ENCODE data around the gene CHURC1.

CHURC1 gene

DNA sequence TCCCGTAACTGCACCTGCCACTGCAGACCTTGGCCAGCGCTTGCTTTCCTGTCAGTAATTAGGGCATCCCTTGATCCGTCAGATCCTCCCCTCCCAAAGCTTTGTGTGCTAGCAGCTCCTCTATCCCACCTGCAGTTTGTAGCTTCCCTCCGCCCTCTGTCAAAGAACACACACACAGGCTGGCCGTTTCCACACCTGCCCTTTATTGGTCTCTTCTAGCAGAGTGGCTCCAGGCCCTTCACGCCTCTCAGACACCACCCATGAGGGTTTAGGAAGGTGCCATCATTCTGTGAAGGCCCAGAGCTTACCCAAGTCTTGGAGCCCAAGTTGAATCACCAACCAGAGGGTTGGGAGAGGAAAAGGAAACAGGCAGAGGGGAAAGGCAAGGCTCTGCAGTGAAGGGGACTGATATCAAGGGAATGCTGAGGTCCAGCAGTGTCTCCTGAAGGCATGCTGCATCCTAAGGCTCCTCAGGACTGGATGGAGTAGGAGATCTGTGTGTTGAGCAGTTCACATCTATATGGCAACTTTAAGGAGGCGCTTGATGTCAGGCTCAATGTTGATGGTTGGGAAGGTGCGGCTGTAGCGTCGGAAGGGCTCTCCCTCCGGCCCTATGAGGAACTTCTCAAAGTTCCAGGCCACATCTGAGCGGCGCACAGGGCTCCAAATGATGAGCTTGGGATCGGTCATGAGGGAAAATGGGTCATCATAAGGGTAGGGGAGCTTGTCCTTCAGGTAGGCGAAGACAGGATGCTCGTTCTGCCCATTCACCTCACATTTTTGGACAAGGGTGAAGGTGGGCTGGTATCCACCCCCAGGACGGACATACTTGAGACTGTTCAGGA lies 24.9 kb downstream of the CHURC1 start:
- no peak for DNase-seq (ENCODE audit: low read depth in 2 of 2)

DNA sequence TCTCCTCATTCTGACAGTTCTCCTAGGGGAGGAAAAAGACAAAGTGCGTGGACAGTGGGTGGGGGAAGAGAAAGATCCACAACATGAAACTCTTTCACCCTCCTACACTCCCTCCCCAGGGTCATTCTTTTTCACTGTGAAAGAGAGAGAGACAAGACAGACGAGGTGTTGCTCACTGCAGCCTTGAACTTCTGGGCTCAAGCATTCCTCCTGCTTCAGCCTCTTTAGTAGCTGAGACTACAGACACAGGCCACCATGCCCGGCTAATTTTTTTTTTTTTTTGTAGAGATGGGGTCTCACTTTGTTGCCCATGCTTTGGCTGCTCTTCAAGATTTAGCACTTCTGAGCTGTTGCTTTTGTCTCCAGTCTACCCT lies 25.5 kb downstream of the CHURC1 start:
- no peak for DNase-seq (ENCODE audit: low read depth in 2 of 2)

DNA sequence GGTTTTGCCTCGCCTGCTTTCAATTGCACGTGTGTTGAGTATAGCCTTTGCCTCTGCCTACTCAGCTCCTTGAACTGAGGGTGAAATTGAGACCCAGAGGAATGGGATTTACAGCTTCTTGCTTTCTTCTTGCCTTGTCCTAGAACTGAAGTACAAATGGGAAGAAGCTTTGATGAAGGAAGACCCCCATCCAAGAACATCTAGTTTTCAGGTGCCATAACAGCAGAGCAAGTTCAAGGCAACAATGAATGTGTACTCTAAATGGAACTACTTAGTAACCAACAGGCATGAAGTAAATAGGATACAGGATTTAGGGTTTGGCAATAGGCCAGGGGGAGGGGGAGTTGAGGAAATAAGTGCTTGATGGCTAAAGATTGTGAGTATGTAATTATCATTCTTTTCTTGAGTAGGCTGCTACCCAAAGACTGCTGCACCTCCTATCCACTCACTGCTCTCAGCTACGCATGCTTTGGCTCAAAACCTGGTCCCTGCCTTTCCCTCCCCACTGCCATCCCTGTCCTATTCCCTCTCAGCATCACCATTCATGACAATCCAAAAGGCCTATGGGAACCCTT lies 26.2 kb downstream of the CHURC1 start:
- no peak for DNase-seq (ENCODE audit: low read depth in 2 of 2)

DNA sequence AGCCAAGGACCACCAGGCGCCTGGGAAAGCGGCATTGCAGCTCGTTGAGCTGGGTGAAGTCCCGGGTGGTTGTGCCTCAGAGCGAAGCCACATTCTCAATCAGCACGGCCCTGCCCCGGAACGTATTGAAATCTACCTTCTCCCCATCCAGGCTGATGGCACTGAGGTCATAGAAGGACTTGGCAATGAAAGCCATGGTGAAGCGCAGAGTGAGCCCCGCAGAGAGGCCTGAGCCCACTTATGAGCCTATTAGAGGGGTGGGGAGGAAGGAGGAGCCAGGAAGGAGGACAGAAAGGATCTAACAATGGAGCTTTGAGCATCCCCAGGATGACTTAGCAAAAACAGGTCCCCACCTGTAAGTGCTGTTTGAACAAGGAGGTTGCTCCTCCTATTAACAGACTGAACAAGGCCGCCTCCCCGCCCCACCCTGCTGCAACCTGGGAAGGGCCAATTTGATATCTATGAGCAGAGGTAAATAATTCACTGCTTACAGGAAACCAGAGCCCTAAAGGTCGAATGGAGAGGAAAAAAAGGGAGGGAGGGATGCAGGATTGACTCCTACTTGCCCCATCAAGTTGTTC lies 28.4 kb downstream of the CHURC1 start, which contains the start of gene GPX2:
Gene GPX2, minus strand, starts transcription at position 215 of the 581 bp plus-strand sequence. Its CDS starts 19 bp downstream, at position 196.
- DNase-seq (ENCODE audit: low read depth in 2 of 2), result no peak

DNA sequence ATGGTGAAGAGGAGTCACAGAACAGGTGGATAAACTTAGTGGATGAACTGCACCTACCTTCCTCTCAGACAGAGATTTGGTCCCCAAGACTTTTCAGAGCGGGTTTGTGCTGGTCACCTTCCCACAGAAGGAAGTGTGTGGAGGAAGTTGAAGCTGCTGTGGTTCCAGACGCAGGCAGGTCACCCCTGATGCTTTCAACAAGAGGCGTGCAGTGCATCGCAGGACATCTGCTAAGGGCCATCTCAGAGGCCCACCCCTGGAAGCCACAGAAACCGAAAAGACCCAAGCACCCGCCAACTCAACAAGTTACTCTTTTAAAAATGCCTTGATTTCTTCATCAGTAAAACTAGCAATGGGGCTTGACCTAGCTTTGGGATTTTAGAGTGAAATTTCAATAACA lies 29.3 kb downstream of the CHURC1 start:
- DNase-seq (ENCODE audit: low read depth in 2 of 2), result no peak

DNA sequence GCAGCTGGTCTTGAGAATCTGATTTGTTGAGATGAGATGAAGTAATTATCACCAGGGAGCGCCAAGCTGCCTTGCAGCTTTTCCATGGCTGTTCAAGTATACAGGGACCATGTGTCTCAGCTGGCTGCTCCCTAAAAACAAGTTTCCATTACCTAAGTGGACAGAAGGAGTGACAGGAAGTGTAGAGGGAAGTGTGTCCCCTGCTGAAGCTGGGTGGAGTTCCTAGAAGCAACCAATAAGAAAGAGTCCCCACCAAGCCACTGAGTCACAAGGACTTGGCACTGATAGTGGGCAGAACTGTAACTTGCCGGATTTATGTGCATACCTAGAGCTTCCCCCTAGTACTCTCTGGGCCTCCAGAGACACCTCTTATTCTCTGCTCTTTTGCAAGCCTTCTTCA lies 29.8 kb downstream of the CHURC1 start:
- DNase-seq (ENCODE audit: low read depth in 2 of 2), result no peak

DNA sequence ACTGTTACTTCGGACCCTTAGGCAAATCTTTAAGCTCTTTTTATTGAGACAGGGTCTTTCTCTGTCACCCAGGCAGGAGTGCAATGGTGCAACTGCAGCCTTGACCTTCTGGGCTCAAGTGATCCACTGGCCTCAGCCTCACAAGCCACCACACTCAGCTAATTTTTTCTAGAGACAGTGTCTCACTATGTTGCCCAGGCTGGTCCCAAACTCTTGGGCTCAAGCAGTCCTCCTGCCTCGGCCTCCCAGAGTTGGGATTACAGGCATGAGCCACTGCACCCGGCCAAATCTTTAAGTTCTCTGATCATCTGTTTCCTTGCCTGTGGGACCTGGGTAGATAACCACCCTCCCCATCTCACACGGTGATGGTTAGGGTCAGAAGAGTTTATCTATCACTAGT lies 30.6 kb downstream of the CHURC1 start:
- no peak for DNase-seq (ENCODE audit: low read depth in 2 of 2)

DNA sequence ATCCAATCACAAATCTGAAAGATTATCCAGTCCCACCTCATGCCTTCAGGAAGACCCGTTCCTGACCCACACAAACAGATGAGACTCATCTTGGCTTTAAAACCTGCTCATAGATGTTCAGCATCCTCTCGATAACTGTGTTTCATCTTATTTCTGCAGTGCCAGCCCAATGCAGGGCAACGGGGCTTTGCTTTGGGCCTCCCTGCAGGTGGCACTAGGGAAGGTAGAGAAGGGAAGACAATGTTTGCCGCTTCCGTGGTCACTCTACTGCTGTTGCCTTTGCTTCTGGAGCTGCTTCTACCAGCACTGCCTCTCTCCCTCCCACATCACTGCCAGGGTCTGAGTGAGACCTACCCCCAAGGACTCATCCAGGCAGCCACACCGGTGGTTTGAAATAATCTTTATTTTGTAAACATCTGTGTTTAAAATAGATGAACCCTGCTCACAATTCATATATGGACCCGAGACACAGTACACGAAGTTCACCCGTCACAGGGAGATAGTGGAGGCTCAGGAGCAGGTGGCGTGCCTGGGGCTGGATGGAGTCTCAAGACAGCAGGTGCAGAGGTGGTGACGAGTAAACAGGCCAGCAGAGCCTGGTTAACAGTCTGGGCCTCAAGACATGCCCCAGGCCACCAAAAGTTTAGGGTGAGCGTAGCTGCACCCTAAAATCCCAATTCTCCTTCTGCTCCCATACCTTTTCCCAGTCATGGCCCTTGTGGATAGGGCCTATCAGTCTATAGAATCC lies 31.4 kb downstream of the CHURC1 start:
- DNase-seq (ENCODE audit: low read depth in 2 of 2), result no peak

DNA sequence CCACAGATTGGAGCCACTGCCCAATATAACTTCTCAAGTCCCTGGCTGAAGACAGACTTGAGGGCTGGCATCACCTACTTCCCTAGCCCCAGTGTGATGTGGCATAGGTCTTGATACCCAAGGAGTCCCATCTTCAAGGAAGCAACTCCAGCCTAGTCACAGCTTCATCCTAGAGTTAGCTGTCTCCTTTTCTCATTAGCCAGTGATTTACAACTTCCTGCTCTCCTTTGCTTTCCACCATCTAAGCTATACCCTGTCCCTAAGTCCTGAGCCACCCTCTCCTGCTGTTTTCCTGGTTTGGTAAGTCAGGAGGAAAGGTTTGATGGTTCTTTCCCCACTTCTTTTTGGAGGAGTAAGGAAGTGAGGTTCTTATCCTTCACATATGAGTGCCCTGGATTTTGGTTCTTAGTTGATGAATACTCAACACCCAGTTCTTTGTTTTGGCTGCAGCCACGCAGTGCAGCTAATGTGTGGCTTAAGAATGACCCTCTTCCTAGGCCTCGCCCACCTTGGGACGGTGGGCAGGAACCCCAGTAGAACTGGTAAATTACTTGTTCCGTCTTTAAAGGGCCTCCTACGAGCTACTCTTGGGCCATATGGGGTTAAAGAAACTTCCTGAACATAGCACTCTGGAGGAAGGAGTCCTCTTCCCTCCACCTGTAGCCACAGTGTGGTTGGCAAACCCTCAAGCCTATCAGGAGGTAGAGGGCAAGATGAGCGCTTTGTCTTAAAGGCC lies 32.2 kb downstream of the CHURC1 start:
- no peak for DNase-seq (ENCODE audit: low read depth in 2 of 2)

DNA sequence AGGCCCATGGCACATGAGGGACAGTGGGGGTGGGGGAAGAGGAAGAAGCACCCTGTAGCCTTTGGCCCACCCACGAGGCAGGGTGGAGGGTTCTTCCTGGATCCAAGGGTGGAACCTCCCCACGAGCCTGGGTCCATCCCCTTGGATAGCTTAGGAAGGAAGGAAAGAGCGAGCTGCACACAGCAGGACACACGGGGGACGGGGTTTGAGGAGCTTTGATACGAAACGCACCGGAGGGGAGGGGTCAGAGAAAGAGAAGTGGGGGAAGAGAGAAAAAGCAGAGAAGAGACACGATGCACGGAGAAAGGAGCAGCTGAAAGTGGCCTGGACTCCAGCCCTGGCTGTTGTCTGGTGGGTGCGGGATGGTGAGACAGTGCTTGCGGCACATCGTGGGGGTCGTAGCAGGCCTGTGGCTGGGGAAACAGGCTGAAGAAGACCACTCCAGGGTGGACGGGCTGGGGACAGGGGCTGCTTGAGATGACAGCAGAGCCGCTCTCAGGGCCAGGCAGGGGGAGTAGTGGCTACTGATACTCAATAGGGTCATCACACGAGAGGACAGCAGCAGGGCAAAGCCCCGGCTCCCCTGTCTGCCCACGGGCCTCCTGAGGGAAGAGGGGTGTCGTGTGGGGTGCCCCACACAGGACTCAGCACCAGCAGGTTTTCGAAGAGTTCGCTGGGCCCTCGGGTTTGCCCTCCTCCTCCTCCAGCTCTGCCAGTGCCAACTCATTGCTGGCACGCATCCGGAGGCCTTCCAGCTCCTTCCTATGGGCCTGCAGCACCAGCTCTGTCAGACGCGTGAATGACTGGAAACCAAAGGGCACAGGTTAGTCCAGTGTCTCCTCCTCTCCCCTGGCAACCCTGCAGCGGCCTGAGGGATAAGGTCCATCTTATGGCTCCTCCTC lies 33.7 kb downstream of the CHURC1 start:
- DNase-seq (ENCODE audit: low read depth in 2 of 2), result no peak

DNA sequence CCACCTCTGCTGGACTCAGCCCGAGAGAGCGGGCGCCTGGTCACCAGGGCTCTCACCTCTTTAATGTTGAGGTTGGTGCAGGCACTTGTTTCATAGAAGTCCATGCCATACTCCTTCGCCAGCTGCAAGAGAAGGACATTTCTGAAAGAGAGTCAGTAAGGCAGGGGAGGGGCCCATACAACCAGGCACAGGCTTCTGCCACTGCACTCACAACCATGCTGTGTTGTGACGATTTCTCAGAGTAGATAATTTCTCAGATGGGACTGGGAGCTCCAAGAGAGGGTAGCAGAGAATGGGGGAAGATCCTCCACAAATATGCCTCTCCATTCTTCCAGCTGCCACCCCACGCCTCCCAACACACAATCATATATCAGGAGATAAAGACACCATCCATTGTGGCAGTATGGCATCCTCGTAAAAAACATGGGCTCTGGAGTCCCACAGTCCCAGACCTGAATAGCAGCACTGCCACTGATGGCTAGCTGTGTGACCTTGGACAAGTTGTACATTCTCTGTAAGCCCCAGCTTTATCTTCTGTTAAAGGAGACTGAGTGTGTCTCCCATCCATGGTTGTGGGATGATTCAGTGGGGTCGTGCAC lies 34.5 kb downstream of the CHURC1 start:
- no peak for DNase-seq (ENCODE audit: low read depth in 2 of 2)

DNA sequence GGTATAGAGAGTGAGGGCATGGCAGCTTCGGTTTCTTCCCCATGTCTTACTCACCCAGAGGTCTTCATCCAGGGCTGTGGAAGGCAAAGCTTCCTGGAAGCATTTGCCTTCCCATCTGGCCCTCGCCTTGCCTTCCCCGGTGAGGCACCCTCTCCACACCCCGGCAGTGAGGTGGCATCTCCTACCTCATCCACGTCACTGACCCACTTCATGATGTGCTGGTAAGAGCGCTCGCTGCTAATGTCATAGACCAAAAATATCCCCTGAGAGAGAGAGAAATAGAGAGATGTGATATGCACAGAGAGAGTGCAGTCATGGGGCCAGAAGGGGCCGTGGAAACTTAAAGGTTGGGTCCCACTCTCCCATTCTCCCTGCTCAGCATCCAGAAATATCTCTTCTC lies 36.6 kb downstream of the CHURC1 start:
- no peak for DNase-seq (ENCODE audit: low read depth in 2 of 2)

DNA sequence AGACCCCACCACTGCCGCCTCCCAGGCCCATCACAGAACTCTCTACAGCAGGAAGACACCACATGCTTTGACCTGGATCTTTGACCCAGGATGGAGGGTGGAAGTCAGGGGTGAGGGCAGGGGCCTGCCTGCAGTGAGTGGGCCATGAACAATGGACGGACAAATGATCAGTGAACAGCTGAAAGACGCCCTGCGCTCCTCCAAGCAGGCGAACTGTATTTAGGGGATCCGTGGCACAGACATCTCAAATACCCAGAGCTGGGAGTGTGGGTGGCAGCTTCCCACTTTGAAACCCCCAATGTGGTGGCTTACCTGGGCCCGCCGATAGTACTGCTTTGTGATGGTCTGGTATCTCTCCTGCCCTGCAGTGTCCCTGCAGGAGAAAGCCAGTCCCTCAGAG lies 37.0 kb downstream of the CHURC1 start:
- no peak for DNase-seq (ENCODE audit: low read depth in 2 of 2)

DNA sequence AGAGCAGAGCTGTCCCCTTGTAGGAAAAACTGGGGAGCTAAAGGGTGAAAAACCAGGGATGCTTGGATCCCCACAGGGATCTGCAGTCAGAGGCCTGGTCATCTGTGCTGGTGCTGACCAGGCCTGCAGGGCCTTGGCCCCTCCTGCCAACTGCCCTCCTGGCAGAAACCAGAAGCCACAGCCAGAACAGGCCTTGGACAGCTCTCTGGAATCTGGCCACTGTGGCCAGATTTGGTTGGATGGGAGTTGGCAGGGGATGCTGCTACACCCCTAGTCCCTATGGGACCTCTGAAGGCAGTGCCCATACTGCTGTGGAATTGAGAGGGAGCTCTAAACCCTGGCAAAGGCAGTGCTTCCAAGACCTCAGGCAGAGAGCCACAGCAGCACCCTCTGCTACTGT lies 37.5 kb downstream of the CHURC1 start:
- DNase-seq (ENCODE audit: low read depth in 2 of 2), result no peak

DNA sequence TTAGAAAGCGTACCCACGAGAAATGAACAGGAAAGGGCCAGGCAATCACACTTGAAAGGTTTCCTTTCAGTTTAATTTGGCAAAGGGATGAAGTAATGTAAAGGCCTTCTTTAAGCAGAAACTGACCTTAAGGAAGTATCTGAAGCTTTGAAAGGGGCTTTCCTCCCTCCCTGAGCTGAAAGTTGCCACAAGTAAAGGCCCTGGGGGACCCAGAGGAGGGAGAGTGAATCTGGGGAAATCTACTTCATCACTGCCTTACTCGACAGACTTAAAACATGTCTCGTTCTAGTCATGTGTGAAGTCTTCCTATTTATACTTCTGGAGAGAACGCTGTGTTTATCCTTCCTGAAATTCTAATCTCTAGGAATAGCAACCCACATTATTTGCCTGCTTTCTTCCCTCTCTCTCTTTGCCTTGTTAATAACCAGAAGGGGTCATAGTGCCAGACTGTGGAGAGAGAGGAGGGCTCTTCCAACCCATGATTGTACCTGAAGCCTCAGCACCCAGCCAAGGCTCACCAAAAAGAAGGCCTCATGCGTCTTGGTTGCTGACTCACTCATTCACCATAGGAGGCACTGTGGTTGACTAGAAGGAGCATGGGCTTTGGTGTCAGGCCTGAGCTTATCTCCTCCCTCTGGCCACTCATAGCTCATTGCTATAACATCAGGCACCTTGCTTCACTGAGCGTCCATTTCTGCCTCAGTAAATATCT lies 38.5 kb downstream of the CHURC1 start:
- DNase-seq (ENCODE audit: low read depth in 2 of 2), result no peak

DNA sequence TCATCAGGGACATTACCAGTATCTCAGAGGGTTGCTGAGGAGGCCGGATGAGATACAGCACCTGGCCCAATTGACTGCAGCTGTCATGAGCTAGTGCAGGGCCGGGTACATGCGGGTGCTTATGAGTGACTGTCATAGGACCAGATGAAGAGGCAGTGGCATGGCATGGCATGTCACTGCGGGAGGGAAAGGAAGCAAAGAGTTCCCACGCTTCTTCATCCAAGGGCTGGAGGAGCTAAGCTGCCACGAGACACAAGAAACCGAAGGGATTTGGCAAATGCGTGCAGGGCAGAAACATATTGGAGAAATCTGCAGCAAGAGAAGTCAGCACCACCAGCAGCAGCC lies 39.0 kb downstream of the CHURC1 start:
- DNase-seq (ENCODE audit: low read depth in 2 of 2), result no peak

DNA sequence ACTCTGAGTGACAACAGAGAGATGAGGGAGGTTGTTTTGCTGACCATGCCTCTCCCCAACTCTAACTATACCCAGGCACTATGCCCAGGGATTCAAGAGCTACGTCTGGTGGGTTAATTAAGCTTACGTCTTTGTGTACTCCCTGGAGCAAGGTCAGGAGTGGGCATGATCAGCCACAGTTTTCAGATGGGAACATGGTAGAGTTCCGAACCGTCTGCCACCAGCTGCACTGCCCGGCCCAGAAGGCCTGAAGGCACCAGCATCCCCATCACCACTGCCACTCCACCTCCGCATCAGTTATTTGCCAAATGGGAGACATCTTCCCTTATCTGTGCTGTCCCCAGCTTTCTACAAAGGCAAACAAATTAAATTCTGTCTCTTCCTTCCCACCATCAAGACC lies 39.4 kb downstream of the CHURC1 start:
- DNase-seq (ENCODE audit: low read depth in 2 of 2), result no peak

DNA sequence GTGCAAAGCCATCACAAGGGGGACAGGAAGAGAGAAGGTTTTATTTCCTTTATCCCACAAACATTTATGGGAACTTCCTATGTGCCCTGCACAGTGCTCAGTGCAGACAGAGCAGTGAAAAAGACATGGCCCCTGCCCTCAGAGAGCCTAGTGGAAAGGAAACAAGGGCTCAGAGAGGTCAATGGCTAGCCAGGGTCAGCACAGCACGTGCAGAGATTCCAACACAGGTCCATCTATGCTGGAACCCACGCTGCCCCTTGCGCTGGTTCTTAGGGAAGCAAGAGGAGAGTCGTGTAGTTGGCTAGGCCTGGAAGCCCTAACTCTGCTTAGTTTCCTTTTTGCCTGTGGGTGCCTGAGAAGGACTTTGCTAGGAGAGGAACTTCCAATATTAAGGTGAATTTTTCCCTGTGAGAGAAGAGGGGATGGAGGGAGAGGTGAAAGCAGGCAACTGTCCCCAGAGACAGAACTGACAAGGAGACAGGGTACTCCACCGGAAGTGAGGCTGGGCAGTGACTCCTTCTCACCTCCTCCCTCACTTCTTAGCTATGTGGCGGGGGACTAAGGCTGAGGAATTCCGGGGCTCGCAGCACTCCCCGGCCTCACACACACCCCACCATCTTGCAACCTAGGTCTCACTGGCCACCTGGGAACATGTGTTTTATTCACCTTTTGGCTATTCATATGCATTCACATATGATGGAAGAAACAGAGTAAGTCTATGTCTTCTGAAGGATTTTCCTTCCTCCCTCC lies 40.4 kb downstream of the CHURC1 start:
- no peak for DNase-seq (ENCODE audit: low read depth in 2 of 2)

DNA sequence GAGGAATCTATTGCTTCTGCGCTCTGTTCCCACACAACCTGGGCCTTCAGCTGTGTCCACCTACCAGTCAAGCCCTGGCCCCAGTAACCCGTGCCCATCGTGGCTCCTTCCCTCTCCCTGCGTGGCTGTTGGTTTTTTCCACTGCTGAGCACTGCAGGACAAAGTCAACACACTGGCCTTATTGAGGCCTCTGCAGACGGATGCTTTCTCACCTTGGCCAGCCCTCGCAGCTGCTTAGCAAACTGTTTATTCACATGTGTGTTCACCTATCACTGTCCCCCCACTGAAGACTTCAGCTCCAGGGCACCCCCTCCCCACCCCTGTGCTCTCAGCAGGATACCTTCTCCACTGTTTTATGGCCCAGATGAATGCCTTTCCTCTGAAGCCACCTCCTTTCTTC lies 41.0 kb downstream of the CHURC1 start:
- no peak for DNase-seq (ENCODE audit: low read depth in 2 of 2)

Measured in stimulated activated CD8-positive, alpha-beta memory T cell treated with anti-CD3 and anti-CD28 coated beads, Interleukin-7, amount 100 ng/mL, for 1 hour (primary cell).